GM12801 (cell line): Measurements from ENCODE around the gene LRRFIP2.

ENCODE experiments used
- TF ChIP-seq, protein P1 (sequence below): IDR thresholded peaks from one replicate; pipeline ENCODE4 v1.5.1; 2011; ENCODE audit warnings: control low read depth; ENCODE audit not compliant: insufficient read length; ENCODE audit errors: extremely low read depth

LRRFIP2 gene

DNA sequence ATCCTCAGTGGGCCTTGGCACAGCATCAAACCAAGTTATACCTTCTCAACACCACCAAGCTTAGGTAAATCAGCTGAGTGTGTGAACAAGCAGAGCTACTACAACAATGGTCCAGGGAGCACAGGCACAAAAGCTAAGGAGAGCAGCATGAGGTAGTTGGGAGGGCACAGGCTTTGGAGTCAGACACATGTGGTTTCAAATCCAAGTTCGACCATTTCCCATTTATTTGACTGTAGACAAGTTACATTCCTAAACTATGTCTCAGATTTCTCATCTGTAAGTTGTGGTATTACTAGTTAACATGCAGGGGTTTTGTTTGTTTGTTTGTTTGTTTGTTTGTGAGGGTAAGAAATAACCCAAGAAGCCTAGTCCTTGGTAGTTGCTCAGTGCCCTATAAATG, 134.2 kb downstream of the LRRFIP2 start:
- TF ChIP-seq, protein P1, sequence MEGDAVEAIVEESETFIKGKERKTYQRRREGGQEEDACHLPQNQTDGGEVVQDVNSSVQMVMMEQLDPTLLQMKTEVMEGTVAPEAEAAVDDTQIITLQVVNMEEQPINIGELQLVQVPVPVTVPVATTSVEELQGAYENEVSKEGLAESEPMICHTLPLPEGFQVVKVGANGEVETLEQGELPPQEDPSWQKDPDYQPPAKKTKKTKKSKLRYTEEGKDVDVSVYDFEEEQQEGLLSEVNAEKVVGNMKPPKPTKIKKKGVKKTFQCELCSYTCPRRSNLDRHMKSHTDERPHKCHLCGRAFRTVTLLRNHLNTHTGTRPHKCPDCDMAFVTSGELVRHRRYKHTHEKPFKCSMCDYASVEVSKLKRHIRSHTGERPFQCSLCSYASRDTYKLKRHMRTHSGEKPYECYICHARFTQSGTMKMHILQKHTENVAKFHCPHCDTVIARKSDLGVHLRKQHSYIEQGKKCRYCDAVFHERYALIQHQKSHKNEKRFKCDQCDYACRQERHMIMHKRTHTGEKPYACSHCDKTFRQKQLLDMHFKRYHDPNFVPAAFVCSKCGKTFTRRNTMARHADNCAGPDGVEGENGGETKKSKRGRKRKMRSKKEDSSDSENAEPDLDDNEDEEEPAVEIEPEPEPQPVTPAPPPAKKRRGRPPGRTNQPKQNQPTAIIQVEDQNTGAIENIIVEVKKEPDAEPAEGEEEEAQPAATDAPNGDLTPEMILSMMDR: no peak

DNA sequence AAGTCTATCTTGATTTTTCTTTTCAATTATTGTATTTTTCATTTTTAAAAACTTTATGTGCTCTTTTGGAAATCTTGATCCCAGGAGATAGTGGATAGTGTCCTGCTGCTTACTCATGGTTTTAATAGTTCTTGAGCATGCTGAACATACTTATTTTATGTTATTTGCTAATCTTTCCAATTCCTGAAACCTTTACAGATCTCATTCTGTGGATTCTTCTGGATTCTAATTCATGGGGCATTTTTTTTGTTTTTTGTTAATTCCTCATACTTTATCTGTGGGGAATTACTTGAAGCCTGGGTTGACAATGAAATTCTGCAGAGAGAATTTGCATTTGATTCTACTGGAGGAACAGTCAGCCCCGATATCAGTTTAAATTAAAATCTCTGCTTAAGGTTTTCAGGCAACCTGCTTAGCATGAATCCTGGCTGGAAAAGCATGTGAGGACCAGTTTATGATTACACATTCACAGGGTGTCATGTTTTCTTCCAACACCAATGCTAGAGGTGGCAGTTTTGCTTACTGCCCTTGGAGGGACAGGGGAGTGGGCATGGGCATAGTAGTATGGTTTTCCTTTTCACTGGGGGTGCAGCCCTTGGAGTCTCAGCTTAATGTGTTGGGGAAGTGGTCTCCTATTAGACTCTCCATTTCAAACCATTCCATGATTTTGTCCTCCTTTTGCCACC, 135.1 kb downstream of the LRRFIP2 start:
- TF ChIP-seq, protein P1: no peak

DNA sequence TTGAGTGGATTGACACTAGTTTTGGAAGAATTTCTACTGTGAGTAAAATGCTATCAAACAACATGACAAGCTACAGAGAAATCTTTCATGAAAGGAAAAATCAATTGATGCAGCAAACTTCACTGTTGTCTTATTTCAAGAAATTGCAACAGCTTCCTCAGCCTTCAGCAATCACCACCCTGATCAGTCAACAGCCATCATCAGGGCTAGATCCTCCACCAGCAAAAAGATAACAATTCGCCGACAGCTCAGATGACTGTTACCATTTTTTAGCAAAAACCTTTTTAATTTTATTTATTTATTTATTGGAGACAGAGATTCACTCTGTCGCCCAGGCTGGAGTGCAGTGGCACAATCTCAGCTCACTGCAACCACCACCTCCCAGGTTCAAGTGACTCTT, 137.0 kb downstream of the LRRFIP2 start:
- TF ChIP-seq, protein P1: no peak

DNA sequence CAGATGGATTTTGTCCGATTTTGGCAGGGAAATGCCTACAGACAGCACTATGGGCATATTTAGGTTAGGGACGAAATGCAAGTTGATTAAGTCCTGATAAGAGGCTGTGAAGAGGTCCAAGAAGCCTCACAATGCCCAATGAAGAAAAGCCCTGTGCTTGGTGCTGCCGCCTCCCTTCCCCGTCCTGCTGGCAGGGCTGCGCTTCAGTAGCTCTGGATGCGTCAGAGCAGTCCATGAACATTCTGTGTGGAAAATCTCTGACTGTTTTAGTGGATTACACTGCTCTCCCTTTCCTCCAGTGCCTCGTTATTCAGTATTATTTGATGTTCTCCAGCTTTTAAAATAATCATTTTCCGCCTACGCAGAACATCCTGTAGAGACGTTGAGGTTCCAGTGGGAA, 141.4 kb downstream of the LRRFIP2 start:
- TF ChIP-seq, protein P1: no peak

DNA sequence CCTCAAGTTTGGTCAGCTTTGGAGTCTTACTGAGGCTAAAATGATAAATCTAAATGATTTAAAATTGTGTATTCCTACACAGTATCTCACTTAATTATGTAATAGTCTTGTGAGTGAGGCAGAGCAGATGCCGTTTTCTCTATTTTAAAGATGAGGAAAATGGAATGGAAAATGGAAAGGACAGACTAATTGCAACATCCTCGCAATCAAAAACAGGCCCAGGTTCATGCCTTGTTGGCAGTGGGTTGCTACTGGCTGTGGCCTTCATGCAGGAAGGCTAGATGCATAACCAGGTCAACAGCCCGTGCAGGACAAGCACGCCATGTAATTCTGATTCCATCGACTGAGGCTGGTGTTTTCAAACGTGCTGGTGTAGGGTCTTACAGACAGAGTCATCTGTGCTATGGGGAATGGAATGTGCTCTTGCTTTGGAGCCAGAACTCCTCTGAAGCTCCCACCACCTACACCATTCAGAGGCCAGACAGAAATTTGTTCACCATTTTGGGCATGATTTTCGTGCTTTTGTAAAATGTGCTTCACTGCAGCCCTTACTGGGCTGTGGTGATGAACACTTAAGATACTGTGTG, 143.2 kb downstream of the LRRFIP2 start:
- TF ChIP-seq, protein P1: no peak

DNA sequence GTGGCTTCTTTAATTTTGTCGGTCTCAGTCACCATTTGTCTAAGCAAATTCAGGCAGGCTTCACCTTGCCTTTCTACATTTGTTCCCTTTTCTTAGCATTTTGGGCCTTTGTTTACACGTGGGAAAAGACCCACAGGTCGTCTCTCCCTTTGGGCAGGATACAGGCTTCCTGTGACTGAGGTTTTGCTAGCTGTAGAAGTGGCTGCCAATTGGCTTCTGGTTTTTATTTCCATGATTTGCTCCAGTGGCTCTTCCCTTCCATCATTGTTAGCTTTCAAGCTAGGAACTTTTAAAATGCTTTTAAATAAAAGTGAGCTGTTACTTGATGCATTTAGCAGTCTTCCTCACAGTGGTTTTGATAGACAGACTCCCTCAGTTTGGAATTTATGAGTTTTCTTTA, 143.8 kb downstream of the LRRFIP2 start:
- TF ChIP-seq, protein P1: no peak

DNA sequence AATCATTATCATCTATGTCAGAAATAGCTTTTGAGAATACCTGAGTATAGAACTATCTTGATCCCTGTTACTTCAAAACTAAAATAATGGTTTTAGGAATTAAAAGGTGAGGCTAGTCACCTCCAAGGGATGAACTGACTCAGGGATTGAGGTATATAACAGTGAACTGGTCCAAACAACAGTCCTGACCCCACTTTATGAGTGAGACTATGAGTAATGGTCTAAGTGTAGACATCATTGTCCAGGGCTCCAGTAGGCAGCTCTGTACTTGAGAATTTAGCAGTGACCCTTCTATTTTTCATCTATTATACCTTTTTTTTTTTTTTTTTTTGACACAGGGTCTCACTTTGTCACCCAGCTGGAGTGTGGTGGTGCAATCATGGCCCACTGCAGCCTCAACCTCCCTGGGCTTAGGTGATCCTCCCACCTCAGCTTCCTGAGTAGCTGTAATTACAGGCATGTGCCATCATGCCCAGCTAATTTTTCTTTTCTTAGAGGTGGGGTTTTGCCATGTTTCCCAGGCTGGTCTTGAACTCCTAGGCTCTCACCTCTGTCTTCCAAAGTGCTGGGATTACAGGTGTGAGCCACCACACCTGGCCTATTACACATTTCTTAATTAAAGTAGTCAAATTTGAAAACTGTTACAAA, 144.7 kb downstream of the LRRFIP2 start:
- TF ChIP-seq, protein P1: no peak
